ENCODE measurements around the gene COL16A1.

DNA sequence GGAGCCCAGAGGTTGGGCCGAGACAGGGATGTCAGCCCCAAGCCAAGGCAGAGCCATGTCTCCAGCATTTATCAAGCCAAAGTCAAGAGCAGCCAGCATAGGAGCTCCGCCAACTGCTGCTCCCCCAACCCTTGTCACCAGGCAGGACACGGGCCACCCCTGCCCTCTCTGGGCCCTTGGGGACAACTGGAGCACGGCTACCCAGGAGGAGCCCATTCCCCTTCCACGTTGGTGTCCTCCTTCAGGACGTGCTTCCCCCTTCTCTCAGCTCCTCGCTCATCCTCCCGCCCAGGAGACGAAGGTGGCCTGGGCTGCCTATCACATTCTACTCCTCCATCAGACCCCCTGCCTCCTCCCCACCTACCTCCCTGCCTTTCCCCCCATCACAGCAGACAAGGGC, 39.3 kb downstream of the COL16A1 start:
- TF ChIP-seq, protein P1, sequence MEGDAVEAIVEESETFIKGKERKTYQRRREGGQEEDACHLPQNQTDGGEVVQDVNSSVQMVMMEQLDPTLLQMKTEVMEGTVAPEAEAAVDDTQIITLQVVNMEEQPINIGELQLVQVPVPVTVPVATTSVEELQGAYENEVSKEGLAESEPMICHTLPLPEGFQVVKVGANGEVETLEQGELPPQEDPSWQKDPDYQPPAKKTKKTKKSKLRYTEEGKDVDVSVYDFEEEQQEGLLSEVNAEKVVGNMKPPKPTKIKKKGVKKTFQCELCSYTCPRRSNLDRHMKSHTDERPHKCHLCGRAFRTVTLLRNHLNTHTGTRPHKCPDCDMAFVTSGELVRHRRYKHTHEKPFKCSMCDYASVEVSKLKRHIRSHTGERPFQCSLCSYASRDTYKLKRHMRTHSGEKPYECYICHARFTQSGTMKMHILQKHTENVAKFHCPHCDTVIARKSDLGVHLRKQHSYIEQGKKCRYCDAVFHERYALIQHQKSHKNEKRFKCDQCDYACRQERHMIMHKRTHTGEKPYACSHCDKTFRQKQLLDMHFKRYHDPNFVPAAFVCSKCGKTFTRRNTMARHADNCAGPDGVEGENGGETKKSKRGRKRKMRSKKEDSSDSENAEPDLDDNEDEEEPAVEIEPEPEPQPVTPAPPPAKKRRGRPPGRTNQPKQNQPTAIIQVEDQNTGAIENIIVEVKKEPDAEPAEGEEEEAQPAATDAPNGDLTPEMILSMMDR (conservative IDR thresholded peaks at IDR 0.05; ENCODE audit: low read depth, low read length), result no peak
- no peak for TF ChIP-seq POLR2A (IDR thresholded peaks at IDR 0.05; ENCODE audit: low read depth, low read length)
- TF ChIP-seq RCOR1 (IDR thresholded peaks at IDR 0.05; ENCODE audit: insufficient replicate concordance, low read length), result no peak
- TF ChIP-seq RAD21 (IDR thresholded peaks at IDR 0.05; ENCODE audit: low read length), result no peak
- no peak for TF ChIP-seq BHLHE40 (IDR thresholded peaks at IDR 0.05; ENCODE audit: low read depth, low read length)

Measured in IMR-90 (cell line).